C4-2B (cell line): ENCODE results near the gene ZFX.

Source experiments
- H3K27ac ChIP-seq: fragments of 450-650 bp; 2 replicates; pipeline ENCODE4 v1.5.1; 2017
- CTCF ChIP-seq: fragments of 450-650 bp; conservative IDR thresholded peaks from 2 replicates; pipeline ENCODE4 v1.5.1; 2017; ENCODE audit warnings: mild to moderate bottlenecking
- ZFX ChIP-seq: fragments of 450-650 bp; IDR thresholded peaks from 2 replicates; pipeline ENCODE4 v1.6.1; 2017

Gene ZFX

GRCh38 chrX:24190500-24191156, 41.1 kb downstream of the ZFX start:
- H3K27ac ChIP-seq: no peak overlapping the region
- TF ChIP-seq ZFX (no peak), CTCF (no peak)

GRCh38 chrX:24196509-24196908, 47.0 kb downstream of the ZFX start:
- TF ChIP-seq CTCF (no peak), ZFX (no peak)
- H3K27ac ChIP-seq: no peak overlapping the region

- TF ChIP-seq ZFX: no peak
- TF ChIP-seq CTCF: no peak
Observed at GRCh38 chrX:24198101-24198500, 48.6 kb downstream of the ZFX start.

GRCh38 chrX:24200133-24200532, 50.6 kb downstream of the ZFX start:
- no peak overlapping the region for H3K27ac ChIP-seq
- TF ChIP-seq ZFX (no peak), CTCF (no peak)

More at GRCh38 chrX:24198101-24198500, 48.6 kb downstream of the ZFX start:
- H3K27ac ChIP-seq: no peak overlapping the region

GRCh38 chrX:24201216-24201615, 51.7 kb downstream of the ZFX start:
- TF ChIP-seq CTCF (no peak), ZFX (no peak)
- no peak overlapping the region for H3K27ac ChIP-seq

- H3K27ac ChIP-seq: no peak overlapping the region
- TF ChIP-seq CTCF (no peak), ZFX (no peak)
Observed at GRCh38 chrX:24202465-24203031, 53.0 kb downstream of the ZFX start.

GRCh38 chrX:24203072-24203808, 53.7 kb downstream of the ZFX start:
- H3K27ac ChIP-seq: no peak overlapping the region
- TF ChIP-seq CTCF (no peak), ZFX (no peak)
